ENCODE data around the gene GPHN. TPM values are rescaled to one million over a fixed set of nuclear protein-coding genes. Genes with fewer than 3 reads are reported as not detected.

The GPHN gene
- total RNA-seq, 1 experiment from 2014 or later = 18.1 TPM

GRCh38 chr14:66638689-66639088, 130.7 kb downstream of the GPHN start:
- peaks cover 4% of the 10 kb centered on the region for H3K4me1 Mint-ChIP-seq
- no peak for DNase-seq (ENCODE audit: low spot score)
- H3K4me3 Mint-ChIP-seq = no peak overlapping the region
- H3K27ac Mint-ChIP-seq = no peak overlapping the region
- ChIA-PET POLR2A (no interaction called here), CTCF (no interaction called here)
- no peaks in the 10 kb centered on the region for H3K27me3 Mint-ChIP-seq (ENCODE audit: low read depth)
- H3K36me3 Mint-ChIP-seq = no peaks in the 10 kb centered on the region
- no peaks in the 10 kb centered on the region for H3K9me3 Mint-ChIP-seq
- TF ChIP-seq USF2 (CRISPR knock-in tag; IDR thresholded peaks at IDR 0.05) (no peak), FOXJ3 (CRISPR knock-in tag; IDR thresholded peaks at IDR 0.05; ENCODE audit: borderline replicate concordance) (no peak), ZNF512 (CRISPR knock-in tag; IDR thresholded peaks at IDR 0.05; ENCODE audit: borderline replicate concordance) (no peak), CREM (CRISPR knock-in tag; IDR thresholded peaks at IDR 0.05) (no peak), IRF2 (CRISPR knock-in tag; IDR thresholded peaks at IDR 0.05; ENCODE audit: borderline replicate concordance, low read depth) (no peak), FOXP1 (CRISPR knock-in tag; IDR thresholded peaks at IDR 0.05; ENCODE audit: borderline replicate concordance) (no peak), ELF4 (CRISPR knock-in tag; IDR thresholded peaks at IDR 0.05; ENCODE audit: low read depth) (no peak), AR (CRISPR knock-in tag; IDR thresholded peaks at IDR 0.05) (no peak), ERG (CRISPR knock-in tag; IDR thresholded peaks at IDR 0.05) (no peak)
- no peak for ATAC-seq

GRCh38 chr14:66641861-66642635, 134.1 kb downstream of the GPHN start:
- Mint-ChIP-seq H3K4me3 (no peak overlapping the region), H3K9me3 (no peaks in the 10 kb centered on the region), H3K27ac (no peak overlapping the region), H3K36me3 (no peaks in the 10 kb centered on the region), H3K27me3 (ENCODE audit: low read depth) (no peaks in the 10 kb centered on the region), H3K4me1 (peaks cover 9% of the 10 kb centered on the region)
- ChIA-PET POLR2A (no interaction called here), CTCF (no interaction called here)
- ATAC-seq (no peak; the same call in 1 of the 2 replicates), DNase-seq (ENCODE audit: low spot score) (no peak)
- TF ChIP-seq CREB1 (CRISPR knock-in tag; IDR thresholded peaks at IDR 0.05) (no peak), ZNF671 (CRISPR knock-in tag; IDR thresholded peaks at IDR 0.05) (no peak), CTCF (IDR thresholded peaks at IDR 0.05) (no peak), EMX1 (CRISPR knock-in tag; IDR thresholded peaks at IDR 0.05) (no peak), RELA (CRISPR knock-in tag; IDR thresholded peaks at IDR 0.05; ENCODE audit: borderline replicate concordance) (no peak), TEAD4 (CRISPR knock-in tag; IDR thresholded peaks at IDR 0.05) (no peak), ATF3 (CRISPR knock-in tag; conservative IDR thresholded peaks at IDR 0.05) (no peak), IRF2 (CRISPR knock-in tag; IDR thresholded peaks at IDR 0.05; ENCODE audit: borderline replicate concordance, low read depth) (no peak), ZNF416 (CRISPR knock-in tag; IDR thresholded peaks at IDR 0.05) (no peak), ARID4B (CRISPR knock-in tag; IDR thresholded peaks at IDR 0.05; ENCODE audit: borderline replicate concordance) (no peak), NR3C1 (CRISPR knock-in tag; conservative IDR thresholded peaks at IDR 0.05; ENCODE audit: low read depth) (no peak)
